ENCODE results near the gene PQBP1.
"Not testable (repeated sequence)": the region's sequence is repeated elsewhere in the genome, so short reads cannot be mapped to it uniquely, and the experiment has no call there.

PQBP1 gene, protein sequence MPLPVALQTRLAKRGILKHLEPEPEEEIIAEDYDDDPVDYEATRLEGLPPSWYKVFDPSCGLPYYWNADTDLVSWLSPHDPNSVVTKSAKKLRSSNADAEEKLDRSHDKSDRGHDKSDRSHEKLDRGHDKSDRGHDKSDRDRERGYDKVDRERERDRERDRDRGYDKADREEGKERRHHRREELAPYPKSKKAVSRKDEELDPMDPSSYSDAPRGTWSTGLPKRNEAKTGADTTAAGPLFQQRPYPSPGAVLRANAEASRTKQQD

DNA sequence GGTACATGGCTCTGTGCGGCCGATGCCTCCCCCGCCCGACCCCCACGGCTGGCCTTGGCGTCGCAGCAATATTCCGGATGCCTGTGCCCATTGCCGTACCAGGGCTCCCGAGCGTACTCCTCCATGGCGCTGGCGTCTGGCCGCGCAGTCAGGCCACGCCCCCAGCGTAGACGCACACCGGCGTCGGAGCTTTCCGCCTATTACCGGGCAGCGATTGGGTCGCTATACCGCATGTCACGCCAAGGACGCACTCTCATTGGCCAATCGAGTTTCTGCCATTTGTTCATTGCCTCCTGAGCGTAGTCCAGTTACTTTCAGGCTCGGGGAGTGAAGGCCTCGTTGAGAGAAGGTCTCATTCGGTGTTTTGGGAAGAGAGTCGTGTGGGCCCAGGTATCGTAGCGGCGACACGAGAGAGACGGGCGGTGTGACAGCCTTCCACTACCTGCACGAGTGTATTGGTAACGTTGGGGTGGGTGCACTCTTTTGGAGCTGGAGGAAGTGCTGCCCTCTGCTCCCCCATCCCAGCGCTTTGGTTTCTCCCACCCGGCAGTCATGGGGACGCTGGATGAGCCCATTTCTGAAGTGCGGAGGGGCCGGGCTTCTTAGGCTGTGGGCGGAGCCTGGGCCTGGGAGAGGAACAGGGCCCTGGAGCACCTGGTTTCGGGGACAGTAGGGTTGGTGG, at the start of gene PQBP1, which contains the start of gene TIMM17B:
PQBP1 (plus strand) TSS at position 306 of the 682 bp plus-strand sequence. CDS start 580 bp downstream, outside the sequence.
TIMM17B (minus strand) TSS at position 144 of the 682 bp plus-strand sequence; CDS start at position 125, 19 bp downstream.
- DNase-seq (ENCODE audit: low spot score), result peak; percentile 95

DNA sequence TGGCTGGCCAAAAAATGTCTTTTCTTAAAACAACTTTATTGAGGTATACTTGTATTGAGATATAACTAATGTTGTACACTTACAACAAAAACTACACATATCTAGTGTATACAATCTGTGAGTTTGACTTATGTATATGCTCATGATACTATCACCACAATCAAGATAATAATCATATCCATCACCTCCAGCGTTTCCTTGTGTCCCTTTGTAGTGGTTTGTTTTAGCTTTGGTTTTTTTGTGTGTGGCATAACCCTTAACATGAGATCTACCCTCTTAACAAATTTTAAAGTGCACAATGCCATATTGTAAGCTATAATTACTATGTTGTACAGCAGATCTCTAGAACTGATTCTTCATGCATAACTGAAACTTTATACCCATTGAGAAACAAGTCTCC, 48.9 kb upstream of the PQBP1 start:
- no peak for DNase-seq (ENCODE audit: low spot score)

DNA sequence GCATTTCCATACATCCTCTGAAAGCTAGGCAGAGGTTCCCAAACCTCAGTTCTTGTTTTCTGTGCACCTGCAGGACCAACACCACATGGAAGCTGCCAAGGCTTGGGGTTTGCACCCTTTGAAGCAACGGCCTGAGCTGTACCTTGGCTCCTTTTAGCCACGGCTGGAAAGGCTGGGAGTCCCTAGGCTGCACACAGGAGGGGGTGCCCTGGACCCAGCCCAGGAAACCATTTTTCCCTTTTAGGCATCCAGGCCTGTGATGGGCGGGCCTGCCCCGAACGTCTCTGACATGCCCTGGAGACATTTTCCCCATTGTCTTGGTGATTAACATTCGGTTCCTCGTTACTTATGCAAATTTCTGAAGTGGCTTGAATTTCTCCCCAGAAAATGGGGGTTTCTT, 44.9 kb upstream of the PQBP1 start:
- DNase-seq (ENCODE audit: low spot score), result no peak

DNA sequence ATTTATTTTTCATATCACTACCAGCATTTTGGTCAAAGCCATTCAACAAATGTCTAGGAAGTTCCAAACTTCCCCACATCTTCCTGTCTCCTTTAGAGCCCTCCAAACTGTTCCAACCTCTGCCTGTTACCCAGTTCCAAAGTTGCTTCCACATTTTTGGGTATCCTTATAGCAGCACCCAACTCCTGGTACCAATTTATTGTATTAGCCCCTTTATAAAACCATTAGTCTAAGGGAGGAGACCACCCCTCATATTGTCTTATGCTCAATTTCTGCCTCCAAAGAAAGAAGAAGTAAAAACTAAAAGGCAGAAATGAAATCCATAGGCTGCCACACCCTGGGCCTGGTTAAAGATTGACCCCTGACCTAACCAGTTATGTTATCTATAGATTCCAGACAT, 44.2 kb upstream of the PQBP1 start:
- DNase-seq (ENCODE audit: low spot score), result not testable (repeated sequence)

DNA sequence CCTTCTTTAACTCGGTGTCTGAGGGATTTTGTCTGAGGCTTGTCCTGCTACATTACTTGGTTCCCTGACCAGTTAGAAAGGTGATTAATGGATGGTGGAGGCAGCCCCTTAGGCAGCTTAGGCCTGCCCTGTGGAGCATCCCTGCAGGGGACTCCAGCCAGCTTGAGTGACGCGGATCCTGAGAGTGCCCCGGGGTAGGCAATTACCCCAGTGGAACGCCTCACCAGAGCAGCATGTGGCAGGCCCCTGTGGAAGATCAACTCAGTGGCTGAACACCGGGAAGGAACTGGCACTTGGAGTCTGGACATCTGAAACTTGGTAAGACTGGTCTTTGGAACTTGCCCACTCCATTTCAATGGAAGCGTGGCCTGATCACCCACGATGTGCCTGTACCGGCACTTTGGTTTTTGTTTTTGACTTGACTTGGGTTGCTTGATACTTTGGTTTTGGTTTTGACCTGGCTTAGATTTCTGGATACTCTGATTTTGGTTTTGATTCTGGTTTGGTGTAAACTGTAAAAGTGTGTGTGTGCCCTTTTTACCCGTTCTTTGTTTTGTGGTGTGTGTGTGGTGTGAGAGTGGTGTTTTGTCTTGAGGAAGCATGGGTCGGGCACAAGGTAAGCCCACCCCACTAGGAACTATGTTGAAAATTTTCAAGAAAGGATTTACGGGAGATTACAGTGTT, 43.5 kb upstream of the PQBP1 start:
- DNase-seq (ENCODE audit: low spot score), result not testable (repeated sequence)

DNA sequence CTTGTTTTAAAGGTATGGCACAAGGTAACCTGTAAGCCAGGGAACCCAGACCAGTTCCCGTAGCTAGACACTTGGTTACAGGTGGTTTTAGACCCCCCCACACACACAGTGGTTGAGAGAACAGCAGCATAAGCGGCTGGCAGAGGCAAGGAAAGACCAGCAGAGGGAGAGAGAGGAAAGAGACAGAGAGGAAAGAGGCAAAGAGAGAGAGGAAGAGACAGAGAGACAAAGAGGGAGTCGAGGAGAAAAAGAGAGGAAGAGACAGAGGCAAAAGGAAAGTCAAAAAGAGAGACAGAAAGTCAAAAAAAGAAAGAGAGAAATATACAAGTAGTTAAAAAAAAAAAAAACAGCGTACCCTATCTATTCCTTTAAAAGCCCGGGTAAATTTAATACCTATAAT, 42.8 kb upstream of the PQBP1 start:
- DNase-seq (ENCODE audit: low spot score), result peak; percentile 28

DNA sequence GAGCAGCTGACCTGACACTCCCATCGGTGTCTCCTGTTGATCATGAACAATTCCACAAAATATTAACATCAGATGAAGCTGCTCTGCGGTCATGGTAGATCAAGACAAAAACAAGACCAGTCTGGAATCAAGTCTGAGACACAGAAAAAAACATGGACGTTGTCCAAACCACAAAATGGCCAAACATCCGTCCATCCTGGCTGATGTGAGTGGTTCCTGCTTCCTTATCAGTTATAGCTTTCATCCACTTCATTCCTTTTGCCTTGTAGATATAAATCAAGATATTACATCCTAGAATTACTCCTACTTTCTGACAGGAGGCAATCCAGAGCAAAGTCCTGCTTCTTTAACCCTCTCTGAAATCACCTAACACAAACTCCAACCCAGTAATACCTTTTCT, 33.5 kb upstream of the PQBP1 start:
- no peak for DNase-seq (ENCODE audit: low spot score)

DNA sequence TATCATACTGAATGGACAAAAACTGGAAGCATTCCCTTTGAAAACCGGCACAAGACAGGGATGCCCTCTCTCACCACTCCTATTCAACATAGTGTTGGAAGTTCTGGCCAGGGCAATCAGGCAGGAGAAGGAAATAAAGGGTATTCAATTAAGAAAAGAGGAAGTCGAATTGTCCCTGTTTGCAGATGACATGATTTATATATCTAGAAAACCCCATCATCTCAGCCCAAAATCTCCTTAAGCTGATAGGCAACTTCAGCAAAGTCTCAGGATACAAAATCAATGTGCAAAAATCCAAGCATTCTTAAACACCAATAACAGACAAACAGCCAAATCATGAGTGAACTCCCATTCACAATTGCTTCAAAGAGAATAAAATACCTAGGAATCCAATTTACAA, 25.7 kb upstream of the PQBP1 start:
- not testable (repeated sequence) for DNase-seq (ENCODE audit: low spot score)

DNA sequence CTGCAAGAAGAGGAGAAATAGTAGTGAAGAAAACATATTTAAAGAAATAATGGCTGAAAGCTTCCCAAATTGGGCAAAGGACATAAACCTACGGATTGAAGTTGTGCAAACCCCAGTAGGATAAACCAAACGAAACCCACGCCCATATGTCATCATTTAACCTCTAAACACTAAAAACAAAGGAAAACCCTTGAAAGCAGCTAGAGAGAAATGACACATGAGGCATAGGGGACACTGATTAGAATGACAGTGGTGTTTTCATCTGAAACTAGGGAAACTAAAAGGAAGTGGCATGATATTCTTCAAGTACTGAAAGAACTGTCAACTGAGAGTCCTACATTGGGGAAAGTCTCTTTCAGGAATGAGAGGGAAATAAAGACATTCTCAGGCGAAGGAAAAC, 20.8 kb upstream of the PQBP1 start:
- DNase-seq (ENCODE audit: low spot score), result not testable (repeated sequence)

DNA sequence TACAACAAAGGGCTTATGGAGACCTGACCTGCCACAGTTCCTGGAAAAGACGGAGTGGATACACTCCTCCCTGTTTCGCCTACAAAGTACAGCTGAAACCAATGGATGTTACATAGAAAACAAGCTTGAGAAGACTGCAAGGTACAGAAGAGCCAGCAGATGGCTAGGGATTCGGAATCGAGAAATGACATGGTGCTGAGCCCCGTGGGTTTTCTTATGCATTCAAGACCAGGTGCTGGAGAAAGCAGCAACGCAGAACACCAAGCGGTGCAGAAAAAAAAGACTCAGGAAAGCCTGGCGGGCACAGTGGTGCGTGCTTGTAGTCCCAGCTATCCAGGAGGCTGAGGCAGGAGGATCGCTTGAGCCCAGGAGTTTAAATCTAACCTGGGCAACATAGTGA, 14.0 kb upstream of the PQBP1 start:
- no peak for DNase-seq (ENCODE audit: low spot score)

DNA sequence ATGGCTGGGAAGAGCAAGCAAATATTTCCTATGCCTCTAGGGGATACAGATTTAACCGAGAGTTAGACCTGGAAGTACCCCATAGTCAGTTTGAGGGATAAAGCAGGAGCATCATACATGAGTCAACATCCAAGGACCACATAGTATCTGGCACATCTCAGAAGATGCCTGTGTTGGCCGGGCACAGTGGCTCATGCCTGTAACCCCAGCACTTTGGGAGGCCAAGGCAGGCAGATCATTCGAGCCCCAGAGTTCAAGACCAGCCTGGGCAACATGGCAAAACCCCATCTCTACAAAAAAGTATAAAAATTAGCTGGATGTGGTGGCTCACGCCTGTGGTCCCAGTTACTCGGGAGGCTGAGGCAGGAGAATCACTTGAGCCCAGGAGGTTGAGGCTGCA, 11.1 kb upstream of the PQBP1 start:
- not testable (repeated sequence) for DNase-seq (ENCODE audit: low spot score)

DNA sequence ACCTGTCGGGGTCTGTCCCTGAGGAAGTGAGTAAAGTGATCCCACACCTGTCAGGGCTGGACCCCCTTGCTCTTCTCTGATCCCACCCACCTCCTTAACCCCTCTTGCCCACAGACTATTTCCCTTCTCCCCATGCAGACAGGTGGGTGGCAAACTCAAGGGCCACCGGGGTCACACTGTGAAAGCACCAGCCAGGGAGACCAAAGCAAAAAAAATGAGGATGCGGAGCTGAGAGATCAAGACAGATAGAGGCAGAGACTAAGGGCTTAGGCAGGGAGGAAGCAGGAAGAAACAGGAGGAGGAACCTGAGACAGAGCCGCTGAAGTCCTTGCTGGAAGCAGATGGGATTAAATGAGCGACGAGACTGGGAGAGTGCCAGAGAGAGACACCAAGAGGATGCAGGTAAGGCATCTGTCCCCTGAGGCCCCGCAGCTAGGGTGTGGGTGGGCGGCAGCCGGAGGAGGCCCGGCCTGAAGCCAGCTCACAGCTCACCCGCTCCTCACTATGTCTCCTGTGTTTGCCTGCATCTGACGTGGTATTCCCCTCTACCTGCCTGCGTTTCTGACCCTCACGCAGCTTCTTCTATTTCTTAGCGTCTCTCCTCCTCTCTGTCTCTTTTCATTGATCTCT, 7.3 kb upstream of the PQBP1 start:
- DNase-seq (ENCODE audit: low spot score), result no peak

DNA sequence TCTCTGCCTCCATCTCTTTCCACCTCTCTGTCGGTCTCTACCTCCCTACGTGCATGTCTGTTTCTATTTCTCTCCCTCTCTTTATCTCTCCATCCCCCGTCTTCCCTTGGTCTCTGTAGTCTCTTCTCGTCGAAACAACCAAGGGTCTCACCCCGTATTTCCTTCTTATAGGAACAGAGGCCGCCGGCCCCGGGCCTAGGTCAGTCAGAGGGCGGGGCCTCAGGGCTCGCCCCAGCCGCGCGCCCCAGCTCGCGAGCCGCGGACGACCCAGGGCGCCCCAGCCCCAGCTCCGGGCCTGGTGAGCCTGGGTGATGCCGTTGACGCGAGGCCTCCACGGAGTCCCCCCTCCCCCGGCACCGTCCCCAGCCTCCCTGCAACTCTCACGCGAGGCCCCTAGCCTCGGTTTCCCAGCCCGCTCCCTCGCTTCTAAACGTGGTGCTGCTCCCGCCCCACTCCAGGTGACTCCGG, 6.8 kb upstream of the PQBP1 start:
- DNase-seq (ENCODE audit: low spot score), result no peak

DNA sequence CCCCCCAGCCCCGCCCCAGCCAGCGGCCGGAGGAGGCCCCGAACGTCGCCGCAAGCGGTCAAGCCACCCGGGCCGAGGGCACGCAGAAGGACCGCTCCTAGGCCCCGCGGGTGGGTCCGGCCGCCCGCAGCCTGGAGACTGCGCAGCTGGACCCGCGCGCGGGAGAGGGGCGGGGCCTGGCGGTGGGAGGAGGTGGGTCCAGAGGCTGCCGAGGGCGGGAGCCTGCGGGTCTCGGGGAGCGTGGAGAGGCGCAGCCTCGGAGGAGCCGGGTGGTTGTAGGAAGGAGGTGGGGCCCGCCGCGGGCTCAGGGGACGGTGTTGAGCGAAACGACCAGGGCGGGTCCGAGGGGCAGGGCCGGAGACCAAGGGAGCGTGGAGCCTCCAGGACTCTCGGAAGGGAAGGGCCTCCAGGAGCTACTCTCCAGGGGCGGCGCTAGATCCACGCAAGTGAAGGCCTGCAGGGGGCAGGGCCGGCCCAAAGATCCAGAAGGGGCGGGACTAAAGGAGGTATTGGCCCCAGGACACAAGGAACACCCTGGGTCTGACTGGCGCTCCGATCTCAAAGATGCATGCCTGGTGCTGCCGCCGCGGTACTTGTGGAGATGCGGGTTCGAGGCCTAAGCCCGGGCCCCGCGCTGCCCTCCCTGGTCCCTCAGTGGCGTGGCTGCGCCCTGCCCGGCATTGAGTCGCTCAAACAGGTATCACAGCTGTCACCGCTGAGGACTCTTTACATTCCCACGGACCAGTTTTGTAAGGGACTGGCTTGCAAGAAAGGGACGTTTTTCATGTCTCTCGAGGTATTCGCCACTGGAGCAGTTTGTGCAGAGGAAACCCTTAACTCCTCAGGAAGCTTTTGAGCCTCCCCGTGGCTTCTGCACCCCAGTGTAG, 6.1 kb upstream of the PQBP1 start:
- peak; percentile 91 for DNase-seq (ENCODE audit: low spot score)

DNA sequence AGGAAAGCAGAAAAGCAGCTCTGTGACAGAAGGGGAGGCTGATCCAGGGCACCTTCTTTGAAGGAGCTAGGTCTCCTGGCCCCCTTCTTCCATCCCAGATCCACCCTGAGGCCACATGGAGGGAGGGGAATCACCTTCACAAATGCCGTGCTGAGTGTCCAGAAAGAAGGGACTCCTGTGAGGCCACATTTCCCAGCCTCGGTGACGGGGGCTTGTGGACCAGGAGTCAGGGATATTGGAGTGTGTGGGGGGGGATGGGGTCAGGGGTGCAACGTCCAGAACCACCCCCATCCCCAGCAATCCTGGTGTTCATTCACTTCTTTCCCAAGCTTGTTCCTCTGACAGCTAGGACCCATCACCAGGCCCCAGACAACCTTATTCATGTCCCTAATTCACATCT, 4.8 kb upstream of the PQBP1 start:
- DNase-seq (ENCODE audit: low spot score), result no peak

DNA sequence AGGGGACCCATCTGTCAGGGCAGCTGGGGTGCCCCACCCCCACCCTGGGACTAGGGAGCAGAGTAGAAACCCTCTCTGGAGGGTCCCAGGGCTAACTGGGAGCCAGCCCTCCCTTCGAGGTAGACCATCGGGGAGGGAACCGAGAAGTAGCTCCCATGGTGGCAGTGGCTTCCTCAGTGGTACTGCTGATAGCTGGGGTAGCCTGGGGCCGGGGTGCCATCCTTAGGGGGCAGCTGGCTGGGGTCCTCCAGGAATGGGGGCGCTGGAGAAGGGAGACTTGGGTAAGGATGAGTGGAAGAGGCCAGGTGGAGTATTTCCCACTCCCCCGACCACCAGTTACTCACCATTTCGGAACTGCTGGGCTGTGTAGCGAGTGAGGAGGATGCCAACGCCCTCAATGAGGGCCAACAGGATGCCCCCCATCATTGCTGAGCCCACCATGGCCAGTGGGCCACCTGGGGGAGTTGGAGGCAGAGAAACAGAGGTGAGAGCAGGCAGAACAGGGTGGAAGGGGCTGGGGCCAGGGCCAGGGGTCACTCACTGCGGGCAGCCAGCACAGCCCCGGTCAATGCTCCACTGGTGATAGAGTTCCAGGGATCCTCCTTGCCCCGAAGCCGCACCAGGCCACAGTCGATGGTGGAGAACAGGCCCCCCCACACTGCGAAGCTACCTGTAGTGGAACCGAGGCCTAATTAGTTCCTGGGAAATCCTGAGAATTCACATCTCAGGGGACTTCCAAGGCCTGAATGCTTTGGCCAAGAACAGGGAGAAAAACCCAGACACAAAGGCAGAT, 4.0 kb upstream of the PQBP1 start:
- no peak for DNase-seq (ENCODE audit: low spot score)

DNA sequence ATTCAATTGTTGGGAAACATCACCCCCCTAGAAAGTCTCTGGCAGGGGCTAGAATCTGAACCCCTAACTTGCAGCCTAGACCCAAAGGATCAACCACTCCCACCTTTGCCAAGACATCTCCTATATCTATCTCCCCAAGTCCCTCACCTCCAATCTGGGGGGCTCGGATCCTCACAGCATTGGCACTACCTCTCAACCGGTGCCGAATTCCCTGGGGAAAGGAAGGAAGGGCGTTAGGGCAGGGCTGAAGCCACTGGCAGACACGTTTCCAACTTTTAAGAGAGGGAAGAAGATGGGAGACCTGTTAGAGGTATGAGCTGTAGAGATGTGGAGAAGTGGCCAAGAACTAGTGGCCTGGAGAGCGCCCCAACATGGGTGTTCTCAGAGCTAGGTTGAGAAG, 2.8 kb upstream of the PQBP1 start:
- DNase-seq (ENCODE audit: low spot score), result no peak

DNA sequence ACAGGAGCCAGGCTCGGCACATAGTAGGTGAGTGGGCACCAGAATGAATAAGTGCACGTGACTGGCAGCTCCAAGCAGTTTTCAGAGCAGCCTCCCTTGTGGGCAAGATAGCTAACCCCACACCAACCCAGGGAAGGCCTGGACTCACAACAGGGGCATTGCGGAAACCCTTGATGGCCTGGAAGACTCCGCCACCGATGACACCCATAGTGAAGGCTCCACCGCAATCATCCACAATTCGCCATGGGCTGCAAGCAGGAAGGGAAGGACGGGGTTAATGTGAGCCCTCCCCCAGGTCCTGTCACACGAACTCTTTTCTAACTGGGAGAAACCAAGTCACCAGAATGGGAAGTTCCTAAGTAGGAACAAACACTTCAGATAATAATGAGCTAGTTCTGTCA, 1.1 kb upstream of the PQBP1 start:
- no peak for DNase-seq (ENCODE audit: low spot score)

DNA sequence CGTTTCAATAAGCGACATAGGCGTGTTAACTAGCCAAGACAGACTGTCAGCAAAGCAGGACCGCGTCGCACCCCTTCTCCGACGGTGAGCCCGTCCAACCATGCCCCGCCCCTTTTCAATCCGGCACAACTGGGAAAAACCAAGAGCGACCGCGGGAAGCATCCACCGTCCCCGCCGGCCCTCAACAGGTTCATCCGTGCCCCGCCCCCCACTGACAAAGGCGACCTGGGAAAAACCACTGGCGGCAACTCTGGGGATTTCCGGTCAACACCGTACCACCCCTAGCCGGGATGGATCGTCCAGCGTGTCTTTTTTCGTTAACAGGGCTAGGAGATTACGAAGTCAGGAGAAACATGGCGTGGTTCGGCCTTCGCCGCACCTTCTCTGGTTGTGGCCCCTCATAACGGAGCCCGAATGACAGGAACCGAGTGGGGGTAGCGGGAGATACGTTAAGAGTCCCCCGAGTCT, 539 bp upstream of the PQBP1 start:
- peak; percentile 89 for DNase-seq (ENCODE audit: low spot score)

DNA sequence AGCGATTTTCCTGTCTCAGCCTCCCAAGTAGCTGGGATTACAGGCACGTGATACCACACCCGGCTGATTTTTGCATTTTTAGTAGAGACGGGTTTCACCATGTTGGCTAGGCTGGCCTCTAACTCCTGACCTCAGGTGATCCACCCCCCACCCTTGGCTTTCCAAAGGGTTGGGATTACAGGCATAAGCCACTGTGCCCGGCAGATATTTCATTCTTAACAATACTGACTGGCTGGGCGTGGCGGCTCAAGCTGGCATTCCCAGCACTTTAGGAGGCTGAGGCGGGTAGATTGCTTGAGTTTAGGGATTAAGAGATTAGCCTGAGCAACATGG, 1.3 kb downstream of the PQBP1 start:
- no peak for DNase-seq (ENCODE audit: low spot score)

DNA sequence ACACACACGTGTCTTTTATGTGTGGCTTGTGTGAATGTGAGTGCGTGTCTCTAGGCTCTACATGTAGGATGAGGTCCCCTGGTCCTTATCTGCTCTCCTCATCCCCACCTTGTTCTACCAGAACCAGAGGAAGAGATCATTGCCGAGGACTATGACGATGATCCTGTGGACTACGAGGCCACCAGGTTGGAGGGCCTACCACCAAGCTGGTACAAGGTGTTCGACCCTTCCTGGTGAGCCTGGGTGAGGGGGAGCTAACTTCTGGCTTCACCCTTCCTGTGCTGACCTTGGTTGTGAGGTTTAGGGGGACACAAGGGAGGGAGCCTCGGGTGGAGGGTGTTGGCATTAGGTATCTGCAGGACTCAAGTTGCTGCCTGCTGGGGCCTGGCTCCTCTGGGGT, 3.3 kb downstream of the PQBP1 start:
- no peak for DNase-seq (ENCODE audit: low spot score)
